ENCODE results near the gene HOOK1. TPM values are rescaled to one million over a fixed set of nuclear protein-coding genes. Genes with fewer than 3 reads are reported as not detected.

The HOOK1 gene
- total RNA-seq (ENCODE audit: low replicate concordance): 9.3 and 12.1 TPM in 2 replicates

DNA sequence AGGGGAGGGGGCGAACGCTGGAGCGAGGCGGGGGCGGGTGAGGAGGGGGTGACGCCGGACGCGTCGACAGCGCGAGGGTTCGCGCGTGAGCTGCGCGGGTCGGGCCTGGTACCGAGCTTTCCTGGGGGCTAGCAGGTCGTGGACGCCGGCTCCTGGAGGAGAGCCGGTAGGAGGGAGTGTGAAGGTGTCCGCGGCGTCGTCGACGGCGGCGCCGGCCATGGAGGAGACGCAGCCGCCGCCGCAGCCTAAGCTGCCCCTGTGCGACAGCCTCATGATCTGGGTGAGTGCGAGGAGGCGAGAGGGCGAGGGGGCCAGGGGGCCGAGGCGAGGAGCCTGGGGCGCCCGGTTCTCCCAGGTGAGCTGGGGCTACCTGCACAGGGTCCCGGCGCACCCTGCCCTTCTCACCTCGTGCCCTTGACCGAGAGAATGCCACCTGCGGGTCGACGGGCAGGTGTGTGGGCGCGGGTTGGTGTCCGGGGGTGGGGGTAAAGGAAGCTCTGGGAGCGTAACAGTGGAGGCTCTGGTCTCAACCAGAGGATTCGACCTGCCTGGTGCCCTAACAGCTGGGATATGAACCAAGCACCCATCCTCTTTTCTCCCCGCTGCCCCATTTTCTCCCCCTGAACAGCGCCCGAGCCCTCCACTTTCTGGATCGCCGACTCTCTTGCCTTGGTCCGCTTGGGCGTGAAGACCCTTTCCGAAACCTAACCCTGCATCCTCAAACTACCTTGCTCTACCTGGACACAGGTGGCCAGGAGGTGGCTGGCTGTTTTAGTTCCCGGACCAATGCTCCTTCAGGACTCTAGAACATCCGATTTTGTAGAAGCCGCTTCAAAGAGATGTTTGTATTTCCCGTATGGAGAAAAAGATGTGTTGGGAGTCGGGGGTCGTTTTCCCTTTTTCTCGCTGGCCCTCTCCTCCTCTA lies at the start of gene HOOK1:
Gene HOOK1 (plus strand): TSS at position 49 of the 925 bp plus-strand sequence. CDS start 169 bp downstream, at position 218.
- no peaks in the 10 kb centered on the region for H3F3A ChIP-seq (ENCODE audit: low read depth)
- peaks cover 23% of the 10 kb centered on the region for H3K27me3 ChIP-seq
- no peak within 1 kb of the TSS for H3K9ac ChIP-seq
- no peak for TF ChIP-seq EZH2phosphoT487 (IDR thresholded peaks at IDR 0.05)
- TF ChIP-seq EZH2 (IDR thresholded peaks at IDR 0.05): peak; percentile 30
- TF ChIP-seq, protein P1, sequence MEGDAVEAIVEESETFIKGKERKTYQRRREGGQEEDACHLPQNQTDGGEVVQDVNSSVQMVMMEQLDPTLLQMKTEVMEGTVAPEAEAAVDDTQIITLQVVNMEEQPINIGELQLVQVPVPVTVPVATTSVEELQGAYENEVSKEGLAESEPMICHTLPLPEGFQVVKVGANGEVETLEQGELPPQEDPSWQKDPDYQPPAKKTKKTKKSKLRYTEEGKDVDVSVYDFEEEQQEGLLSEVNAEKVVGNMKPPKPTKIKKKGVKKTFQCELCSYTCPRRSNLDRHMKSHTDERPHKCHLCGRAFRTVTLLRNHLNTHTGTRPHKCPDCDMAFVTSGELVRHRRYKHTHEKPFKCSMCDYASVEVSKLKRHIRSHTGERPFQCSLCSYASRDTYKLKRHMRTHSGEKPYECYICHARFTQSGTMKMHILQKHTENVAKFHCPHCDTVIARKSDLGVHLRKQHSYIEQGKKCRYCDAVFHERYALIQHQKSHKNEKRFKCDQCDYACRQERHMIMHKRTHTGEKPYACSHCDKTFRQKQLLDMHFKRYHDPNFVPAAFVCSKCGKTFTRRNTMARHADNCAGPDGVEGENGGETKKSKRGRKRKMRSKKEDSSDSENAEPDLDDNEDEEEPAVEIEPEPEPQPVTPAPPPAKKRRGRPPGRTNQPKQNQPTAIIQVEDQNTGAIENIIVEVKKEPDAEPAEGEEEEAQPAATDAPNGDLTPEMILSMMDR (IDR thresholded peaks at IDR 0.05): no peak
- no peak within 1 kb of the TSS for H3K27ac Mint-ChIP-seq
- no peaks in the 10 kb centered on the region for H3K9me3 ChIP-seq (ENCODE audit: low read depth)
- peaks cover 6% of the 10 kb centered on the region for H3K4me1 ChIP-seq
- H3K4me2 ChIP-seq: peak within 1 kb of the TSS; percentile 85
- peak within 1 kb of the TSS; percentile 54 for H3K4me3 ChIP-seq
- H2AFZ ChIP-seq (replicated peaks): peak within 1 kb of the TSS; percentile 83
- peaks cover 6% of the 10 kb centered on the region for H3K27me3 Mint-ChIP-seq (ENCODE audit: insufficient read depth, low read depth)
- no peak within 1 kb of the TSS for H3K27ac ChIP-seq
- H3K36me3 Mint-ChIP-seq: no peaks in the 10 kb centered on the region
- peaks cover 34% of the 10 kb centered on the region for H3K79me2 ChIP-seq (ENCODE audit: low read depth)
- peaks cover 2% of the 10 kb centered on the region for H3K4me1 Mint-ChIP-seq
- peak within 1 kb of the TSS; percentile 85 for H3K4me3 Mint-ChIP-seq
- no peaks in the 10 kb centered on the region for H3K9me3 Mint-ChIP-seq
- H4K20me1 ChIP-seq (ENCODE audit: low read depth): no peaks in the 10 kb centered on the region
- H3K36me3 ChIP-seq: no peaks in the 10 kb centered on the region
- DNase-seq (ENCODE audit: low spot score): peak; percentile 22

DNA sequence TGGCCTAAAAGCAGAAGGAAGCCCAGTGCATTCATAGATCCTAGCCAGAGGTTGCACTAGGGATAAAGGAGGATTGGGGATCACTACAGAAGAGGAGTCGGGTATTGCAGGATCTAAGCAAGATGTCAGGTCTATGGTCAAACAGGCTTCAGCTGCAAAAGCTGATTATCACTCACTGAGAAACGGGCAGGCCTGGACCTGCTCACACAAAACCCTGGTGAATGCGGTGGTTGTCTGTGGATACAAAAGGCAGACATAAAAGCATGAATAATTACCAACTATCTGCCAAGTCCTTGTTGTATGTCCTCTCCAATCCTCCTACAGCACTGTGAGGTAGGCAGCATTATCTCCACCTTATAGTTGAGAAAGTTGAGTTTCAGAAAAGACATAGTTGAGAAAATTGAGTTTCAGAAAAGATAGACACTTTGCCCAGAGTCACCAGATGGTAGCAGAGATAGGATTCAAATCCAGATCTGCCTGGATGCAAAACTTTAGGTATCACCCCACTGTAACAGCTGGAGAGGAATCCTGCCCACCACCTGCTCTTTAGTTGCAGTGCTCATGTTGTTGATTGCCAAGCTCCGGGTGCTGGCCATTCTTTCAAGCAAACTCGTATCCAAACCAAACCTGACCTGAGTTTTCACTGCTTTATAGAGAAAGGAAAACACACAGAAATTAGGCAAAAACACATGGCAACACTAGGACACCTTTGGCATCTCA lies 49.6 kb upstream of the HOOK1 start:
- Mint-ChIP-seq H3K4me3 (no peak overlapping the region), H3K9me3 (no peaks in the 10 kb centered on the region), H3K36me3 (no peaks in the 10 kb centered on the region), H3K27me3 (ENCODE audit: insufficient read depth, low read depth) (no peaks in the 10 kb centered on the region), H3K4me1 (peaks cover 20% of the 10 kb centered on the region), H3K27ac (no peak overlapping the region)
- Histone ChIP-seq H4K20me1 (ENCODE audit: low read depth) (no peaks in the 10 kb centered on the region), H3F3A (ENCODE audit: low read depth) (no peaks in the 10 kb centered on the region), H2AFZ (replicated peaks) (no peak overlapping the region), H3K4me1 (peaks cover 21% of the 10 kb centered on the region), H3K79me2 (ENCODE audit: low read depth) (no peaks in the 10 kb centered on the region), H3K4me3 (no peak overlapping the region), H3K27me3 (no peaks in the 10 kb centered on the region), H3K27ac (no peak overlapping the region), H3K36me3 (no peaks in the 10 kb centered on the region), H3K9ac (no peak overlapping the region), H3K4me2 (no peak overlapping the region), H3K9me3 (ENCODE audit: low read depth) (no peaks in the 10 kb centered on the region)
- TF ChIP-seq, protein P1 (IDR thresholded peaks at IDR 0.05): no peak
- no peak for TF ChIP-seq EZH2phosphoT487 (IDR thresholded peaks at IDR 0.05)
- no peak for TF ChIP-seq EZH2 (IDR thresholded peaks at IDR 0.05)
- no peak for DNase-seq (ENCODE audit: low spot score)

DNA sequence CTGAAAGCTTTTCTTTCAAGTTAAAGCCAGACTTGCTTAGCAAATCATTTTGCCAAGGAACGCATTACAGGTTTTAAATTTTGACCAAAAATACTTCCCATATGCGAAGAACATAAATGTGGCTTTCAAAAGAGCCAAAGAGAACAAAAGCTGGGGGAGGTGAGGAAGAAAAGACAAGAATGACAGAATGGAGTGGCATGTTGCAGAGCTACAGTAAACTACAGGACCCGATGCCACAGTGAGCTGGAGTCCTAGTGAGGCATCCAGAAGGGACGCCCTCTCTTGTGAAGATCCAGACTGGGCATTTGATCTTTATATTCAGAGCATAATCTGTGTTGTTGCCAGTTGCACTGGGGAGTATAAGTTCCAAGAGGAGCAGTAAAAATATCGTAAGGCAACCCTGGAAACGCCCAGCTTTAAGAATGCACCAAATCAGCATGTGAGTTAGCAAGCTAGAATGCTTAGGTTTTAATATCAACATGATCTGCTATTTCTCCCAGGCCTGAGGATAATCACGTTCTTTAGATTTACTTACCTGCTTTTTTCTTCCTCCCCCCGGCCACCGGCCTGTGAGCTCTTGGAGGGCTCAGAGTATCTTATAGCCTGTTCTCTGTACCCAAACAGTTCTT lies 48.4 kb upstream of the HOOK1 start:
- Histone ChIP-seq H2AFZ (replicated peaks) (peak overlapping the region; percentile 9), H3K36me3 (no peaks in the 10 kb centered on the region), H3K4me1 (peaks cover 21% of the 10 kb centered on the region), H4K20me1 (ENCODE audit: low read depth) (no peaks in the 10 kb centered on the region), H3K4me3 (no peak overlapping the region), H3K79me2 (ENCODE audit: low read depth) (no peaks in the 10 kb centered on the region), H3K27me3 (no peaks in the 10 kb centered on the region), H3K4me2 (no peak overlapping the region), H3F3A (ENCODE audit: low read depth) (no peaks in the 10 kb centered on the region), H3K9ac (no peak overlapping the region), H3K9me3 (ENCODE audit: low read depth) (no peaks in the 10 kb centered on the region), H3K27ac (no peak overlapping the region)
- peaks cover 20% of the 10 kb centered on the region for H3K4me1 Mint-ChIP-seq
- H3K27me3 Mint-ChIP-seq (ENCODE audit: insufficient read depth, low read depth): no peaks in the 10 kb centered on the region
- H3K4me3 Mint-ChIP-seq: no peak overlapping the region
- no peak for DNase-seq (ENCODE audit: low spot score)
- no peak overlapping the region for H3K27ac Mint-ChIP-seq
- H3K9me3 Mint-ChIP-seq: no peaks in the 10 kb centered on the region
- H3K36me3 Mint-ChIP-seq: no peaks in the 10 kb centered on the region
- TF ChIP-seq EZH2phosphoT487 (IDR thresholded peaks at IDR 0.05) (no peak), EZH2 (IDR thresholded peaks at IDR 0.05) (no peak)
- TF ChIP-seq, protein P1 (IDR thresholded peaks at IDR 0.05): no peak
